Heart left ventricle (tissue), 16 donors: ENCODE measurements around the gene PRPF8. TPM values are rescaled to one million over a fixed set of nuclear protein-coding genes. Genes with fewer than 3 reads are reported as not detected.
"Not testable (repeated sequence)": the region's sequence is repeated elsewhere in the genome, so short reads cannot be mapped to it uniquely, and the experiment has no call there.

ENCODE experiments used
- ATAC-seq, 4 donors: fragments of 200-7000 bp; cut with Tn5 transposase; one replicate each; pipeline ENCODE4 v1.9.1; 2020 to 2022; ENCODE audit warnings: moderate library complexity in 4 of 4, mild to moderate bottlenecking in 3 of 4, moderate number of reproducible peaks in 1 of 4
- DNase-seq, 5 donors: peaks; one replicate each; pipeline ENCODE4 v3.0.0-alpha.2; 2020
- H3K27ac ChIP-seq, 12 donors: fragments of 200-600 bp; sonication (generic) in 4 of 12; one replicate each; pipeline versions ENCODE4 v1.5.0 to v1.8.0; 2016 to 2022; ENCODE audit warnings: mild to moderate bottlenecking in 2 of 12
- H3K27me3 ChIP-seq, 9 donors: fragments of 200-600 bp; sonication (generic) in 2 of 9; one replicate each; pipeline versions ENCODE4 v1.5.1 to v1.8.0; 2016 to 2022; ENCODE audit warnings: mild to moderate bottlenecking in 3 of 9
- H3K36me3 ChIP-seq, 9 donors: fragments of 200-600 bp; sonication (generic) in 2 of 9; one replicate each; pipeline versions ENCODE4 v1.5.0 to v1.8.0; 2018 to 2022; ENCODE audit warnings: mild to moderate bottlenecking in 2 of 9
- H3K4me1 ChIP-seq, 12 donors: fragments of 200-600 bp; sonication (generic) in 4 of 12; one replicate each; pipeline versions ENCODE4 v1.5.0 to v1.8.0; 2016 to 2022; ENCODE audit warnings: mild to moderate bottlenecking in 3 of 12
- H3K4me3 ChIP-seq, 12 donors: fragments of 200-600 bp; sonication (generic) in 4 of 12; one replicate each; pipeline versions ENCODE4 v1.5.0 to v1.8.0; 2017 to 2022; ENCODE audit warnings: mild to moderate bottlenecking in 9 of 12, moderate library complexity in 4 of 12
- H3K9me3 ChIP-seq, 12 donors: fragments of 200-600 bp; sonication (generic) in 4 of 12; one replicate each; pipeline versions ENCODE4 v1.5.0 to v1.8.0; 2016 to 2022; ENCODE audit warnings: mild to moderate bottlenecking in 1 of 12
- POLR2A ChIP-seq, 2 donors: fragments of 450-650 bp; IDR thresholded peaks; one replicate each; pipeline ENCODE4 v1.6.1; 2017; ENCODE audit warnings: antibody characterized with exemption in 2 of 2, mild to moderate bottlenecking in 2 of 2, moderate library complexity in 2 of 2
- WGBS, 4 donors: extraction: QIAGEN DNeasy Blood & Tissue Kit in 2 of 4; methylation state at CpG; one replicate each; pipeline versions ENCODE4 v1.1.5 to v1.1.7; 2013 to 2018; 5-methylcytosine and 5-hydroxymethylcytosine counted together
- intact Hi-C, 10 donors: fragments of 100-400 bp; cut with DNase I; formaldehyde crosslinking; loops; one replicate each; pipeline versions ENCODE4 v1.11.1 to v1.14.2; 2022
- polyA plus RNA-seq, 2 donors: library from polyadenylated mRNA; stranded (reverse); fragments of 200-250 nt; gene quantifications; one replicate each; pipeline ENCODE4 v1.2.3, GENCODE V29; 2013
- total RNA-seq, 9 donors: library from RNA; depleted of rRNA in 2 of 9; stranded (reverse); fragments of >200 nt in 2 of 9; fragmentation: NEBNext Ultra II Directional in 3 of 9; extraction: Animal tissue kit (Norgen Biotek cat#: 25700) in 3 of 9; gene quantifications; one replicate each; pipeline versions ENCODE4 v1.1.0 to v1.2.4, GENCODE V29; 2016 to 2023
- TF ChIP-seq, protein P1 (sequence below), 12 donors: fragments of 200-600 bp; sonication (generic) in 4 of 12; IDR thresholded peaks; one replicate each; pipeline versions ENCODE4 v1.5.0 to v1.8.0; 2018 to 2022; ENCODE audit warnings: antibody characterized with exemption in 12 of 12, mild to moderate bottlenecking in 5 of 12
- donor health status: ischemic (EF 13 %, LVEDD 7.1; RV severe dilation, severe dysfunction).
- donor health status: healthy with polysubstance abuse.
- donor health status: DM: no; HTN: yes; CAD: no.
- donor health status: DM: no; HTN: no; CAD: no.
- donor health status: ischemic (EF 25% LVEDD 6.9; RV normal size, moderate dysfunction).
- donor health status: ischemic (EF 25% LVEDD 5.7; RV mildly dilated, moderate dysfunction).
- donor health status: healthy.
- donor health status: DM: yes; HTN: yes; CAD: no.
- donor health status: ischemic (EF 35%, LVEDD 5.7; RV mildly dilated, moderate dysfunction).
- donor health status: nonischemic (EF 11% LVEDD 7.7; RV severe dilation, severe dysfunction).
- donor health status: DM: yes; HTN: yes; CAD: no.
- donor health status: PGD.
- donor health status: ischemic (EF 29% LVEDD 5.4; RV normal size, mild dysfunction).
- donor health status: nonischemic (EF 23%, LVEDD 6.1; RV moderate dilation, normal function).

The PRPF8 gene
- total and polyA plus RNA-seq, 11 donors = 70.1 to 195 (median 145) TPM

- ATAC-seq (no peak), DNase-seq (peak in 1 of 5 donors; percentile 24)
- H3K9me3 ChIP-seq = no peaks in the 10 kb centered on the region
- peak overlapping the region in 3 of 12 donors; percentile 86 to 96 (median 91) for H3K27ac ChIP-seq
- peaks cover 0 to 42% (median 16%) of the 10 kb centered on the region in 9 donors for H3K36me3 ChIP-seq
- no peaks in the 10 kb centered on the region for H3K27me3 ChIP-seq
- H3K4me3 ChIP-seq = peak overlapping the region in 9 of 12 donors; percentile 54 to 87 (median 69)
- WGBS, 4 donors = 95 to 96% (median 95%) methylated on average over 52 to 54 of the region's 54 CpGs
- TF ChIP-seq, protein P1, sequence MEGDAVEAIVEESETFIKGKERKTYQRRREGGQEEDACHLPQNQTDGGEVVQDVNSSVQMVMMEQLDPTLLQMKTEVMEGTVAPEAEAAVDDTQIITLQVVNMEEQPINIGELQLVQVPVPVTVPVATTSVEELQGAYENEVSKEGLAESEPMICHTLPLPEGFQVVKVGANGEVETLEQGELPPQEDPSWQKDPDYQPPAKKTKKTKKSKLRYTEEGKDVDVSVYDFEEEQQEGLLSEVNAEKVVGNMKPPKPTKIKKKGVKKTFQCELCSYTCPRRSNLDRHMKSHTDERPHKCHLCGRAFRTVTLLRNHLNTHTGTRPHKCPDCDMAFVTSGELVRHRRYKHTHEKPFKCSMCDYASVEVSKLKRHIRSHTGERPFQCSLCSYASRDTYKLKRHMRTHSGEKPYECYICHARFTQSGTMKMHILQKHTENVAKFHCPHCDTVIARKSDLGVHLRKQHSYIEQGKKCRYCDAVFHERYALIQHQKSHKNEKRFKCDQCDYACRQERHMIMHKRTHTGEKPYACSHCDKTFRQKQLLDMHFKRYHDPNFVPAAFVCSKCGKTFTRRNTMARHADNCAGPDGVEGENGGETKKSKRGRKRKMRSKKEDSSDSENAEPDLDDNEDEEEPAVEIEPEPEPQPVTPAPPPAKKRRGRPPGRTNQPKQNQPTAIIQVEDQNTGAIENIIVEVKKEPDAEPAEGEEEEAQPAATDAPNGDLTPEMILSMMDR (IDR thresholded peaks at IDR 0.05) = no peak
- TF ChIP-seq POLR2A (IDR thresholded peaks at IDR 0.05) = no peak
- intact Hi-C loops = loop anchor here in 4 of 10 donors (2.0 to 10.0 kb wide), 3 partner anchors 57 to 299 kb away; partner anchors contain the start of gene RTN4RL1 (in 1 of the 4)
- H3K4me1 ChIP-seq = peaks cover 0 to 92% (median 33%) of the 10 kb centered on the region in 12 donors
Measured at GRCh38 chr17:1725642-1726511, 41.2 kb upstream of the PRPF8 start.

DNA sequence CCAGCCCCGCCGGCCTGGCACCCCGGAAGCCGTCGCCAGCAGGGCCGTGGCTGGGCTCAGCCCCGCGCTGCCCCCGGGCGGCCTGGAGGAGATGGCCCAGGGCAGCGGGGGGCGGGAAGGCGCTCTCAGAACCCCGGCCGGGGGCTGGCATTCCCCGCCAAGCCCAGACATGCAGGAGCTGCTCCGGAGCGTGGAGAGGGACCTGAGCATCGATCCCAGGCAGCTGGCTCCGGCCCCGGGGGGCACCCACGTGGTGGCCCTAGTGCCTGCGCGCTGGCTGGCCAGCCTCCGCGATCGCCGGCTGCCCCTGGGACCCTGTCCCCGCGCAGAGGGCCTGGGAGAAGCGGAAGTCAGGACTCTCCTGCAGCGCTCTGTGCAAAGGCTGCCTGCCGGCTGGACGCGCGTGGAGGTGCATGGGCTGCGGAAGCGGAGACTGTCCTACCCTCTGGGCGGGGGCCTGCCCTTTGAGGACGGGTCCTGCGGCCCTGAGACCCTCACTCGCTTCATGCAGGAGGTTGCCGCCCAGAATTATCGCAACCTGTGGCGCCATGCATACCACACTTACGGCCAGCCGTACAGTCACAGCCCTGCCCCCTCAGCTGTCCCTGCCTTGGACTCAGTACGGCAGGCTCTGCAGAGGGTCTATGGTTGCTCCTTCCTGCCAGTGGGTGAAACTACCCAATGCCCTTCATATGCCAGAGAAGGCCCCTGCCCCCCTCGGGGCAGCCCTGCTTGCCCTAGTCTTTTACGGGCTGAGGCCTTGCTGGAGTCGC, 40.4 kb upstream of the PRPF8 start:
- WGBS, 4 donors = 15 to 45% (median 26%) methylated on average over 16 to 51 of the region's 51 CpGs

GRCh38 chr17:1724351-1724868, 39.7 kb upstream of the PRPF8 start, which contains the start of gene WDR81:
TSS of gene WDR81 (plus strand) at chr17:1724704. CDS start at chr17:1724960, 256 bp downstream.
- intact Hi-C loops = loop anchor here in 9 of 10 donors (2.0 to 10.0 kb wide), 7 partner anchors 58 to 300 kb away; partner anchors contain the start of gene RTN4RL1 (in 1 of the 9)
- H3K27ac ChIP-seq = peak within 1 kb of the TSS; percentile 64 to 96 (median 88)
- H3K4me3 ChIP-seq = peak within 1 kb of the TSS; percentile 52 to 87 (median 66)
- peak; percentile 24 to 35 for TF ChIP-seq POLR2A (IDR thresholded peaks at IDR 0.05)
- TF ChIP-seq, protein P1 (IDR thresholded peaks at IDR 0.05) = no peak
- WGBS, 4 donors = 0 to 1% (median 1%) methylated on average over 3 to 57 of the region's 57 CpGs
- H3K9me3 ChIP-seq = no peaks in the 10 kb centered on the region
- no peaks in the 10 kb centered on the region for H3K27me3 ChIP-seq
- peaks cover 0 to 84% (median 31%) of the 10 kb centered on the region in 12 donors for H3K4me1 ChIP-seq
- peaks cover 0 to 34% (median 16%) of the 10 kb centered on the region in 9 donors for H3K36me3 ChIP-seq
- DNase-seq (peak; percentile 94 to 96 (median 96)), ATAC-seq (peak; percentile 48 to 86 (median 84))

More for the DNA sequence above, 40.4 kb upstream of the PRPF8 start:
- no peaks in the 10 kb centered on the region for H3K9me3 ChIP-seq
- no peak for TF ChIP-seq POLR2A (IDR thresholded peaks at IDR 0.05)
- TF ChIP-seq, protein P1 (IDR thresholded peaks at IDR 0.05) = peak in 2 of 12 donors; percentile 8 to 25
- peak overlapping the region; percentile 64 to 96 (median 88) for H3K27ac ChIP-seq
- H3K27me3 ChIP-seq = no peaks in the 10 kb centered on the region
- peak in 2 of 4 donors; percentile 44 to 64 for ATAC-seq
- intact Hi-C loops = loop anchor here (2.0 to 10.0 kb wide), 7 partner anchors 57 to 300 kb away; partner anchors contain the start of gene RTN4RL1 (in 1 of the 10)
- H3K4me1 ChIP-seq = peaks cover 0 to 90% (median 34%) of the 10 kb centered on the region in 12 donors
- H3K36me3 ChIP-seq = peaks cover 0 to 34% (median 16%) of the 10 kb centered on the region in 9 donors
- DNase-seq = peak in 2 of 5 donors; percentile 58 to 75
- peak overlapping the region; percentile 52 to 87 (median 66) for H3K4me3 ChIP-seq

GRCh38 chr17:1722022-1722421, 37.4 kb upstream of the PRPF8 start:
- not testable (repeated sequence) for H3K9me3 ChIP-seq, H3K27me3 ChIP-seq, ATAC-seq, H3K4me3 ChIP-seq
- Histone ChIP-seq H3K4me1 (peaks cover 5 to 73% (median 46%) of the 10 kb centered on the region in 12 donors), H3K36me3 (peaks cover 0 to 13% (median 6%) of the 10 kb centered on the region in 9 donors), H3K27ac (peak overlapping the region in 10 of 12 donors; percentile 68 to 96 (median 90))
- intact Hi-C loops = loop anchor here in 9 of 10 donors (5.0 to 10.0 kb wide), 6 partner anchors 60 to 303 kb away; partner anchors contain the start of gene RTN4RL1 (in 1 of the 9)
- WGBS, 4 donors = 91 to 97% (median 96%) methylated on average over 8 of the region's 8 CpGs
- peak in 1 of 5 donors; percentile 2 for DNase-seq
